HL-60/S4 treated with phorbol 12-myristate 13-acetate at 8.2 ng/mL for 4 days and 3 days (cell line): ENCODE data around the gene CFAP57.

ENCODE experiments used
- in situ Hi-C: fragments of 300-500 bp; cut with MboI; formaldehyde crosslinking; loops from 2 replicates; pipeline ENCODE4 v1.15.0; 2022; ENCODE audit warnings: low sequenced_read_pairs

Gene CFAP57

DNA sequence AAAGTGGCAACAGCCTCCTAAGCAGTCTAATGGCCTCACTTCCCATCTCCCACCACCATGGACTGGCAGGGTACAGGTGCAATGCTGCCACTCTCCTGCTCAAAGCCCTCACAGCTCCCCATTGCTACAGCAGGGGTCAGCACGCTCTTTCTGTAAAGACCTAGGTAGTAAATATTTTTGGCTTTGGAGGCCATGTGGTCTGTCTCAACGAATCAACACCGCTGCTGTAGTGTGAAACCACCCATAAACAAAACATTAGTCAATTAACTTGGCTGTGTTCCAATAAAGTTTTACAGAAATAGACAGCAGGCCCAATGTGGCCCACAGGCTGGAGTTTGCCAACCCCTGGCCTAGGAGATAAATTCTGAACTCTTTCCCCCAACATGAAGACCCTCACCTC, 53.0 kb downstream of the CFAP57 start:
- in situ Hi-C loops, result no loop called here

GRCh38 chr1:43227143-43227764, 55.1 kb downstream of the CFAP57 start:
- in situ Hi-C loops, result no loop called here

- in situ Hi-C loops, result loop anchor here (10.0 kb wide), 1 partner anchor 175 kb away; no protein-coding TSS in a partner anchor
Observed at GRCh38 chr1:43229826-43230780, 58.0 kb downstream of the CFAP57 start.

DNA sequence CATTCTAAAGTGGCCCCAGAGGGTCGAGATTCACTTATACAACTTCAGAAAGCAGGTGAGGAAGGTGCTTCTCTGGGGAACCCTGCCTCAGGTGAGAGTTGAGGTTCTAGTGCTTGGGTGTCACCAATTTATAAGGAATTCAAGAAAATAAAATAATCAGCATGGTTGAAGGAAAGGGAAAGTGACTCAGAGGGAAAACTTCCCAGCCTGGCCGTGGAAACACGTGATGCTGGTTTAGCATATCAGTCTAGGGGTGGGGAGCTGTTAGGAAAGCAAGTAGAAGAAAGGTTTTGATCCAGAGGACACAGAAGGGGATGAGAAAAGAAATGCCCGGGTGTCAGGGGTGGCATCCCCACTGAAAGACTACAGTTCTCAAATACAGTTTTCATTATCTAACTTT, 59.9 kb downstream of the CFAP57 start:
- in situ Hi-C loops, result loop anchor here (10.0 kb wide), 1 partner anchor 173 kb away; no protein-coding TSS in a partner anchor

GRCh38 chr1:43232482-43232881, 60.4 kb downstream of the CFAP57 start:
- in situ Hi-C loops, result loop anchor here (10.0 kb wide), 1 partner anchor 172 kb away; no protein-coding TSS in a partner anchor

- in situ Hi-C loops, result loop anchor here (10.0 kb wide), 1 partner anchor 171 kb away; no protein-coding TSS in a partner anchor
Observed at GRCh38 chr1:43233631-43234030, 61.5 kb downstream of the CFAP57 start.

GRCh38 chr1:43234267-43234666, 62.1 kb downstream of the CFAP57 start:
- in situ Hi-C loops, result loop anchor here (10.0 kb wide), 1 partner anchor 171 kb away; no protein-coding TSS in a partner anchor

DNA sequence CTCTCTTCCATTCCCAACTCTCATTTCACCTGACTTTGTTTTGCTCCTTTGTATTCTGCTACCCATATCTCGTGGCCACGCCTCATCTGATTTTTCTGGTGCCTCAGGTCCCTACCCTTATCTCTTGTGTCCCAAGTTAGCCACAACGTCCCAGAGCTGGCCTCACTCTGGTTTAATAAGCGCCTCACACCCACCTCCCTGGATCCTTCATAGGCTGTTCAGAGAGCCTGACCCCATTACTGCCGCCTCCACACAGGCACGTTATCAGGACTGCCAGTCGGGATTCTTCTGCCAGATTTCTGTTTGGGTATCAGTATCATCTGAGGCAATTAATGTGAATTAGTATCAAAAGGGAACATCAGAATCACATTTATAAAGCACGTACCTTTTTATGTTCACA, 62.9 kb downstream of the CFAP57 start:
- in situ Hi-C loops, result loop anchor here (10.0 kb wide), 1 partner anchor 170 kb away; no protein-coding TSS in a partner anchor

- in situ Hi-C loops, result loop anchor here (10.0 kb wide), 1 partner anchor 169 kb away; no protein-coding TSS in a partner anchor
Observed at GRCh38 chr1:43235451-43236121, 63.5 kb downstream of the CFAP57 start.

- in situ Hi-C loops, result loop anchor here (10.0 kb wide), 1 partner anchor 168 kb away; no protein-coding TSS in a partner anchor
Observed at GRCh38 chr1:43237121-43237520, 65.0 kb downstream of the CFAP57 start.

DNA sequence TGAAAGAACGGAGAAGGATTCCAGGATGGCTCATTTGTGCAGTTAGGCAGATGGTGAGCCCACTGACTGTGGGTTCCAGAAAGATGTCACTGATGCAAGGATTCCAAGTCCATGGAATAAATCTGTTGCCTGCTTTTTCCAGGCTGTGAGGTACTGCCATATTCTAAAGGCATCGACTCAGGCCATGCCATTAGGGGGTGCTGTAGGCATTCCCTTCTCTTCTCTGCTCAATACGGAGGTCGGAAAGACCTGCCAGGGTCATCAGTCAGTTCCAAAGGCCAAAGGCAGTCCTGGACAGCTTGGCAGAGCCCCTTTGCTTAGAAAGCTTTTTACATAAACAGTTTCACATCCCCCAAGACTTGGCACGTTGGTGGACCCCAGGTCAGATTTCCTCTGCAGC, 66.0 kb downstream of the CFAP57 start:
- in situ Hi-C loops, result loop anchor here (10.0 kb wide), 1 partner anchor 167 kb away; no protein-coding TSS in a partner anchor

DNA sequence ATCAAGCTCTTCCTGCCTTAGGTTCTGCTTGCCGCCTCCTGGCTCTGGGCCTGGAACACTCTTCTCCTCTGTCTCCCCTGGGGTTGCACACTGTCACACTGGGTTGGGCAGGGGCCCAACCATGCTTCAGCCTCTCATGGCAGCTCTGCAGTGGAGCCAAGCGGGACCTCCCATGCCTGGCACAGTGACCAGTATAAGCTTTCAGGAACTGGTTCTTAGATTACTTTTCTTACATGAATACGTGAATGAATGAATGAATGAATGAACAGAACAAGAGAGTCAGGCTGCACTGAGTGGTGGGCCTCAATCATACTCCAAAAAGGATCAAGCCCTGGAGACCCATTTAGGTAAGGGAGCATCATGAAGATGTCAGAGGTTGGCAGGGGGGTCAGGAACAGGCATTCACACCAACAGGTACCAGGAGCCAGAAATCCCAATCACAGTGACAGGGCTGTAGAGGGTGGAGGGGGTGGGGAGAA, 66.9 kb downstream of the CFAP57 start:
- in situ Hi-C loops, result loop anchor here (10.0 kb wide), 1 partner anchor 166 kb away; no protein-coding TSS in a partner anchor

DNA sequence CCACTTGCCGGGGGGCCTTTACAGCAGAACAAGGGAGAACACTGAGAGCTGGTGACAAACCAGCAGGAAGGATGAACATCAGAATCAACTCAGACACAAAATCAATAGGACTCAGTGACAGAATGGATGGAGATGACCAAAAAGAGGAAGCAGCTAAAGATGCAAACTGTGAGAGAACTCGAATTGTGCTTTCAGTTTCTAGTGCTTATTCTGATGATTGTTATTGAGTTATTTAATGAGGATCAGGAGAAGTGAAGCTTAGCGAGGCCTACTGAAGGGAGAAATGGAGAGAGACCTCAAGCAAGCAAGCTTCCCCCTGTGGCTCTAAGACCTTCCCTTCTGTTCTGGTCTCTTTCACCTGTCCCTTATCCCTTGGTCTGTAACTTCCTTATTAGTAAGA, 67.4 kb downstream of the CFAP57 start:
- in situ Hi-C loops, result loop anchor here (10.0 kb wide), 1 partner anchor 165 kb away; no protein-coding TSS in a partner anchor

DNA sequence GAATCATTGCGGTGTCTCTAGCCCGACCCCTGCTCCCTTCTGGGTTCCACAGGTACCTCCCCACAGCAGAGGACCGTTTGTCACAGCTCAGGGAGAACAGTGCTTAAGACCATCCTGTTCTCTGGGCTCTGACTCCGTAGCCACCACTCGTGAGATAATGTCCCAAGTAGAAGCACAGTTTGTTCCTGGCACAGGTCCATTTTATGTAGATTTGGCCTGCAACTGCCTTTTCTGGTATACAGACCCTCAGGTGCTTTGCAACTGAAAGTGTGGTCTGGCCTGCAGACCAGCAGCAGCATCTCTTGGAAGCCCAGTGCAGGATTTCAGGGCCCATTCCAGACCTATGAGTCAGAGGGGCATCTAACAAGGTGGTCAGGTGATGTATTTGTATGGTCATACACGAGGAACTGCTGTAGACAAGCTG, 69.3 kb downstream of the CFAP57 start:
- in situ Hi-C loops, result no loop called here

GRCh38 chr1:43243299-43243698, 71.2 kb downstream of the CFAP57 start:
- in situ Hi-C loops, result no loop called here

DNA sequence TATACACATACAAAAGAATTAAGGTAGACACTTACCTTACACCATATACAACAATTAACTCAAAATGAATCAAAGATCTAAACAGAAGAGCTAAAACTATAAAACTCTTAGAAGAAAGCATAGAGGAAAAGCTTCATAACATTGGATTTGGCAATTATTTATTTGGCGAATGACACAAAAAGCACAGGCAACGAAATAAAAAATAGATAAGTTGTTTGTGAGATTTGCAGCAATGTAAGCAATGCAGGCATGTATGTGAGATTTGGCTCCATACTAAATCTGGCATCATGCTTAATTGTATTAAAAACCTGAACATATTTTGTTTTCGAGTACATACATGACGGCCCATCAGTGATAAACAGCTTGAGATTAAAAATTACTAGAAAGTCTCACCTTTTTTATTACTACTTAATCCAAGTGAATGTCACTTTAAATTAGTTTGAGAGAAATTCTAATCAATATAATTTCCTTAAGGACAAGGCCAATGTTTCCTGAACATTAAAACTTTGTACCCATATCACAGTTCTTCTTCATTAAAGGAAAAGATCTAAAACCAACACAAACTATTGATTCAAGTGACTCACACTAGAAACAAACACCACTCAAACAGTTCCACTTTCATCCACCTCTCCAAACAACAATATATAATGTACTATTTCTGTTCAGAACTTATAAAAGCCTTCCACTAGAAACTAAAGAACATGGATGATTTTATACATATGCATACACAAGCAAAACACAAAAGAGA, 74.5 kb downstream of the CFAP57 start:
- in situ Hi-C loops, result no loop called here

DNA sequence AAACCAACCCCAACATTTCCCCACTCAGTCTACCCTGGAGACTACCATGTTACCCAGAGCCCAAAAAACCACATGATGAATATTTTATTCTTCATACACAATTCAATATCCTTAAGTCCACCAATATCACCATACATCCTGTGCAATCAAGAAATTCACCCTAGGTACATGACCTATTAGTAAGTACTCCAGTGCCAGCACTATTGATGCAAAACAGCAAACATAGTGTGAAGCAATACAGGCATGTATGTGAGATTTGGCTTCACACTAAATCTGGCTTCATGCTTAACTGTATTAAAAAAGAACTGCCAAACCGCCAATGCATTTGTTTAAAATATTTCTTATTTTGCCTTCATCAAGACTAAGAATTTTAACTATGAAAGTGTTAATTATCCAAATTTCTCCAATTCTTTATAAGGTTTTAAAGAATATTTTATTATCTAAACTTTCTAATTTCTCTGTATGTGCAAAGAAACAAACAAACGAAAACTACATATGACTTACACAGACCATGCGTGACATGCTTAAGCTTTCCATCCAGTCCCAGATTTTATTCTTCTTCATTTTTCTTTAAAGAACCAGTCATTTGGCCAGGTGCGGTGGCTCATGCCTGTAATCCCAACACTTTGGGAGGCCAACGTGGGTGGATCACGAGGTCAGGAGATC, 75.3 kb downstream of the CFAP57 start:
- in situ Hi-C loops, result no loop called here

GRCh38 chr1:43250351-43250761, 78.2 kb downstream of the CFAP57 start:
- in situ Hi-C loops, result no loop called here

DNA sequence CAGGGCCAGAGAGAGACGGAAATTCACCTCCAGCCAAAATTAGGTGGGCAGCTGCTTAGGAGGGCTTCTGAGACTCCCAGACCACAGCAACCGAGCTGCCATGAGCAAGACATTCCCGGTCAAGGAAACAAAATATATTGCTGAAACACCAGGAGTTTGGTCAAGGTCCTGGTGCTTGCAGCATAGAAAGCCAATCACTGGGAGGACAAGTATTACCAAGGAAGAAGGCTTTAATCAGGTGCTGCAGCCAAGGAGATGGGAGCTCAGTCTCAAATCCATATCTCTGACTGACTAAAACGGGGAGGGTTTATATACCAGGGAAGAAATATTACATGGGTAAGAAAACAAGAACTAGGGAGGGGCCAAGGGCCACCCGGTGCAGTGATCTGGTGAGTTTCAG, 78.9 kb downstream of the CFAP57 start:
- in situ Hi-C loops, result no loop called here
